WTC11 (cell line): ENCODE data around the gene OPALIN. TPM values are rescaled to one million over a fixed set of nuclear protein-coding genes. Genes with fewer than 3 reads are reported as not detected.

Experiments
- ATAC-seq: fragments of 200-7000 bp; cut with Tn5 transposase; 2 replicates; pipeline ENCODE4 v1.10.0; 2021; ENCODE audit warnings: mild to moderate bottlenecking, moderate library complexity
- CTCF ChIA-PET: fragments of 300-600 bp; sonication (Branson Sonifier 250); formaldehyde crosslinking; loops from one replicate; lab custom pipeline; 2021; ENCODE audit warnings: antibody characterized with exemption; lab: Charles Lee
- POLR2A ChIA-PET: fragments of 350-600 bp; sonication (Branson Sonifier 250); formaldehyde crosslinking; loops from one replicate; lab custom pipeline; 2021; ENCODE audit warnings: antibody characterized with exemption; lab: Charles Lee
- DNase-seq: peaks from one replicate; pipeline ENCODE4 v3.0.0; 2021; ENCODE audit warnings: low spot score
- H3K27ac Mint-ChIP-seq: 2 replicates; pipeline ENCODE4 v1.8.0; 2021; ENCODE audit warnings: mixed read lengths
- H3K27me3 Mint-ChIP-seq: 2 replicates; pipeline ENCODE4 v1.8.0; 2021; ENCODE audit warnings: low read depth, mild to moderate bottlenecking, moderate library complexity, mixed read lengths
- H3K36me3 Mint-ChIP-seq: 2 replicates; pipeline ENCODE4 v1.8.0; 2021; ENCODE audit warnings: mixed read lengths
- H3K4me1 Mint-ChIP-seq: 2 replicates; pipeline ENCODE4 v1.8.0; 2022; ENCODE audit warnings: mixed read lengths
- H3K4me3 Mint-ChIP-seq: 2 replicates; pipeline ENCODE4 v1.8.0; 2021; ENCODE audit warnings: mild to moderate bottlenecking, moderate library complexity, mixed read lengths
- H3K9me3 Mint-ChIP-seq: 2 replicates; pipeline ENCODE4 v1.8.0; 2021; ENCODE audit warnings: mixed read lengths
- GRHL2 ChIP-seq: fragments of 250-450 bp; sonication (Bioruptor Pico); IDR thresholded peaks from 2 replicates; pipeline ENCODE4 v1.8.0; 2022; ENCODE audit warnings: mild to moderate bottlenecking, moderate library complexity; ENCODE audit not compliant: insufficient replicate concordance, severe bottlenecking
- SP1 ChIP-seq: sonication (generic); formaldehyde crosslinking; conservative IDR thresholded peaks from 2 replicates; pipeline ENCODE4 v1.8.1; 2022; ENCODE audit warnings: missing genetic modification reagents
- ZNF121 ChIP-seq: sonication (generic); formaldehyde crosslinking; IDR thresholded peaks from 2 replicates; pipeline ENCODE4 v1.8.0; 2023; ENCODE audit warnings: missing genetic modification reagents
- ZNF138 ChIP-seq: sonication (generic); formaldehyde crosslinking; conservative IDR thresholded peaks from 2 replicates; pipeline ENCODE4 v1.8.1; 2022; ENCODE audit warnings: mild to moderate bottlenecking, moderate library complexity, missing genetic modification reagents
- total RNA-seq: library from RNA; stranded (reverse); gene quantifications from 3 replicates; pipeline ENCODE4 v1.2.3, GENCODE V29; 2021

OPALIN gene
- total RNA-seq, 1 experiment from 2014 or later: 0.04 TPM

GRCh38 chr10:96295475-96295874 lies 63.3 kb downstream of the OPALIN start:
- no peak overlapping the region for H3K4me3 Mint-ChIP-seq
- no peak overlapping the region for H3K27ac Mint-ChIP-seq
- POLR2A ChIA-PET: no interaction called here
- DNase-seq (no peak), ATAC-seq (no peak)
- peaks cover 13% of the 10 kb centered on the region for H3K4me1 Mint-ChIP-seq
- CTCF ChIA-PET: interaction anchor here (0.8 to 5.9 kb wide), 4 partner anchors 14 to 278 kb away, joined by 3 to 110 read pairs (median 8); no protein-coding TSS in a partner anchor
- TF ChIP-seq ZNF138 (CRISPR knock-in tag): no peak
- no peak for TF ChIP-seq ZNF121
- no peak for TF ChIP-seq GRHL2 (CRISPR knock-in tag)
- TF ChIP-seq SP1 (CRISPR knock-in tag): no peak
- H3K27me3 Mint-ChIP-seq: no peaks in the 10 kb centered on the region
- H3K36me3 Mint-ChIP-seq: no peaks in the 10 kb centered on the region
- no peaks in the 10 kb centered on the region for H3K9me3 Mint-ChIP-seq

Other genes with a start within 250 kb of the OPALIN start
- 29.9 to 34.3 TPM (median 32.0 TPM) in 3 replicates for gene ZNF518A, start 228.7 kb downstream of the OPALIN start, total RNA-seq
- gene BLNK, start 87.4 kb downstream of the OPALIN start, total RNA-seq: not detected in 3 replicates
- gene DNTT, start 54.6 kb downstream of the OPALIN start, total RNA-seq: 0.09 TPM in 1 of 3 replicates, not detected in the others
- gene TLL2, start 154.9 kb upstream of the OPALIN start, total RNA-seq: 9.1 to 9.2 TPM (median 9.1 TPM) in 3 replicates
- 107 to 116 TPM (median 113 TPM) in 3 replicates for gene TM9SF3, start 228.0 kb upstream of the OPALIN start, total RNA-seq